Activated CD8-positive, alpha-beta memory T cell treated with anti-CD3 and anti-CD28 coated beads, Interleukin-2, amount 50 U/mL, for 4 hours (primary cell): ENCODE measurements around the gene RBM47.

Experiments used
- DNase-seq: peaks from one replicate; pipeline ENCODE4 v3.0.0-alpha.2; 2020

The RBM47 gene

GRCh38 chr4:40622913-40623312, 6.8 kb downstream of the RBM47 start:
- no peak for DNase-seq

GRCh38 chr4:40621592-40622512, 7.8 kb downstream of the RBM47 start:
- DNase-seq: no peak

- no peak for DNase-seq
These were observed 8.5 kb downstream of the RBM47 start for GRCh38 chr4:40621229-40621591.

GRCh38 chr4:40619600-40619999, 10.1 kb downstream of the RBM47 start:
- no peak for DNase-seq

GRCh38 chr4:40617872-40618271, 11.8 kb downstream of the RBM47 start:
- DNase-seq: no peak

- DNase-seq: no peak
These were observed 15.6 kb downstream of the RBM47 start for GRCh38 chr4:40614031-40614430.

- DNase-seq: no peak
These were observed 16.2 kb downstream of the RBM47 start for GRCh38 chr4:40613456-40613855.

GRCh38 chr4:40612831-40613230, 16.8 kb downstream of the RBM47 start:
- no peak for DNase-seq

GRCh38 chr4:40612283-40612682, 17.4 kb downstream of the RBM47 start:
- no peak for DNase-seq

- DNase-seq: no peak
These were observed 21.0 kb downstream of the RBM47 start for GRCh38 chr4:40608628-40609027.

- DNase-seq: no peak
These were observed 22.4 kb downstream of the RBM47 start for GRCh38 chr4:40607221-40607620.

- no peak for DNase-seq
These were observed 23.4 kb downstream of the RBM47 start for GRCh38 chr4:40606239-40606767.

- no peak for DNase-seq
These were observed 26.4 kb downstream of the RBM47 start for GRCh38 chr4:40603281-40603680.

- DNase-seq: no peak
These were observed 28.0 kb downstream of the RBM47 start for GRCh38 chr4:40601641-40602040.

GRCh38 chr4:40600850-40601249, 28.8 kb downstream of the RBM47 start:
- DNase-seq: no peak

- DNase-seq: no peak
These were observed 30.2 kb downstream of the RBM47 start for GRCh38 chr4:40599431-40599830.

GRCh38 chr4:40596522-40596921, 33.1 kb downstream of the RBM47 start:
- DNase-seq: no peak

- no peak for DNase-seq
These were observed 33.7 kb downstream of the RBM47 start for GRCh38 chr4:40595981-40596380.

GRCh38 chr4:40594261-40595178, 35.1 kb downstream of the RBM47 start:
- no peak for DNase-seq

- no peak for DNase-seq
These were observed 37.6 kb downstream of the RBM47 start for GRCh38 chr4:40592034-40592433.

- DNase-seq: no peak
These were observed 41.8 kb downstream of the RBM47 start for GRCh38 chr4:40587826-40588225.

GRCh38 chr4:40587351-40587750, 42.3 kb downstream of the RBM47 start:
- DNase-seq: no peak

GRCh38 chr4:40586729-40587128, 42.9 kb downstream of the RBM47 start:
- no peak for DNase-seq

GRCh38 chr4:40586034-40586433, 43.6 kb downstream of the RBM47 start:
- DNase-seq: no peak
